AG09309 (cell line): ENCODE results near the gene MEGF10.

Experiments
- DNase-seq: peaks from one replicate; pipeline ENCODE4 v3.0.0-alpha.2; 2010; ENCODE audit warnings: low read depth
- H3K4me3 ChIP-seq: 2 replicates; pipeline ENCODE4 v1.5.1; 2011; ENCODE audit warnings: mild to moderate bottlenecking, low read depth, low read length, moderate library complexity; ENCODE audit not compliant: control insufficient read depth
- CTCF ChIP-seq: IDR thresholded peaks from 2 replicates; pipeline ENCODE4 v1.5.1; 2011; ENCODE audit warnings: mild to moderate bottlenecking, low read depth, low read length, inconsistent platforms; ENCODE audit not compliant: insufficient read depth, control insufficient read depth; ENCODE audit errors: missing control alignments

The MEGF10 gene

DNA sequence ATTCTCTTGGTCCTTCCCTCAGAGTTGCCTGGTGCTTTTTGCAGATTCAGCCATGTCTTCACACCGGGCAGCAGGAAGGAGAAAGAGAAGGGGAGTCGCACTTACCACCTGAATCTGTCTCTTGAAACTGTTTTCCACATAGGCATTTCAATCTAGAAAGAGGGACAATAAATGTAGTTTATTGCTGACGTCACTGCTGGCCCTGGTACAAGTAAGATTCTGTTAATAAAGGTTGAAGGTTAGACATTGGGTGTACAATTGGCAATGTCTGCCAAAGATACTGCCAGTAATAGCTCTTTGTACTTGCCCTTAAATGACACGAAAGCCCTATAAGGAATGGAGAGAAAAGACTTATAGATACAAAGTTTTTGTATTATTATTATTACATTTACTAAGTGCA is 72.8 kb downstream of the MEGF10 start:
- TF ChIP-seq CTCF, result no peak
- no peak for DNase-seq
- no peak overlapping the region for H3K4me3 ChIP-seq

DNA sequence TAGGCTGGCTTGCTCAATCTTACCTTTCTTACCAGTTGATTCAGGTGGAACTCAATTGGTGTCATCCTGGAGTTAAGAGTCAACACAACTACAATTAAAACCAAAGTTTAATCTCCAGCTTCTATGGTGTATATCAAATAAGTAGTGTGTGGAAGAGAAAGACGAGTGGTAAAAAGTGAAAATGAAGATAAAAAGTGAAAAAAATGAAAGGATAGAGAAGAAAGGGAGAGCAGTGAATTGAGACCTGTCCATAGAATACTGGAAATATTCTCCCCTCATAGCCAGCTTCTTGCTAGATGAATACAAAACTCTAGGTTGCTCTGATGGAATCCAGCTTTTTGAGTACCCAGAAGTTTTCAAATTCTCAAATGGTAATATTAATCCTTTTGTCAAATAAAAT is 76.4 kb downstream of the MEGF10 start:
- no peak for TF ChIP-seq CTCF
- H3K4me3 ChIP-seq, result no peak overlapping the region
- DNase-seq, result no peak

DNA sequence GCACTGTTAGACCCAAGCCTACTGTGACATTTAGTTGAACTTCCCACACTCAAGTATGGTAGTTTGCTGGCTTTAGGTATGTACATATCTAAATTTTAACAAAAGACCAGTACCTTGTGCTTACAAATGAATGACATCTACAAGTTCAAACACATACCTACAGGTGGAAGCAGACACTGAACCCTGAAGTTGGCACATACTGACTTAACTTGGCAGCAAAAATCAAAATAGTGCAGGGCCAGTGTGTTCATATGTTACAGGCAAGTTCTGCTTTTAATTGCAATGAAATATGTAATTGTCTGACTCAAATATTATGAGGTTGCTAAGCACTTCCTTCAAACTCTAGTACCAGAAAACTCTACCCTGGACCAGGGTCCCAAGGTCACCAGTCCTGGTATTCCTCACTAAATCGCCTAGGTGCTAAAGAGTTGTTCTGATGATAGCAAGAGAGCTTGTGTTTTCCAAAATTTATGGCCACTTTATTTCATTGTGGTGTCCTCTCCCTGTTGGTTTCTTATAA is 77.4 kb downstream of the MEGF10 start:
- DNase-seq, result no peak
- no peak overlapping the region for H3K4me3 ChIP-seq
- TF ChIP-seq CTCF, result no peak

- TF ChIP-seq CTCF, result no peak
Measured at GRCh38 chr5:127369796-127370195, 79.2 kb downstream of the MEGF10 start.

DNA sequence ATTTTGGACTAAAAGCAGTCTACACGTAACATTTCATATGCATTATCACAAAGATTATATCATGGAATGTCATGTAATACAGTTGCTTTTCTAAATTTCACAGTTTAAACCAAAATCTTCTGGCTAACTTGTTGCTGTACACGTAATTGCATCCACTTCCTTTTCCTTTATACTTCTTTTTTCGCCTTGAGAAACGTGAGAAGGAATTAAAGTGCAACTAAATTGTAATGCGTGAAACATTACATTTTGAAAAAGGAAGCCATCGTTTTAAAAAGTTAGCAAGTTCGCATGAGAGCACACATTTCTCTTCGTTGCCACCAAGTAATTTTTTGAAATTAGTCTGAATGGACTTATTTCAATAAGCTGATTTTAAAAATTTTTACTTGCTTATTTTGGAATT is 80.0 kb downstream of the MEGF10 start:
- no peak for TF ChIP-seq CTCF
- DNase-seq, result no peak
- no peak overlapping the region for H3K4me3 ChIP-seq

More at GRCh38 chr5:127369796-127370195, 79.2 kb downstream of the MEGF10 start:
- H3K4me3 ChIP-seq, result no peak overlapping the region
- DNase-seq, result no peak

DNA sequence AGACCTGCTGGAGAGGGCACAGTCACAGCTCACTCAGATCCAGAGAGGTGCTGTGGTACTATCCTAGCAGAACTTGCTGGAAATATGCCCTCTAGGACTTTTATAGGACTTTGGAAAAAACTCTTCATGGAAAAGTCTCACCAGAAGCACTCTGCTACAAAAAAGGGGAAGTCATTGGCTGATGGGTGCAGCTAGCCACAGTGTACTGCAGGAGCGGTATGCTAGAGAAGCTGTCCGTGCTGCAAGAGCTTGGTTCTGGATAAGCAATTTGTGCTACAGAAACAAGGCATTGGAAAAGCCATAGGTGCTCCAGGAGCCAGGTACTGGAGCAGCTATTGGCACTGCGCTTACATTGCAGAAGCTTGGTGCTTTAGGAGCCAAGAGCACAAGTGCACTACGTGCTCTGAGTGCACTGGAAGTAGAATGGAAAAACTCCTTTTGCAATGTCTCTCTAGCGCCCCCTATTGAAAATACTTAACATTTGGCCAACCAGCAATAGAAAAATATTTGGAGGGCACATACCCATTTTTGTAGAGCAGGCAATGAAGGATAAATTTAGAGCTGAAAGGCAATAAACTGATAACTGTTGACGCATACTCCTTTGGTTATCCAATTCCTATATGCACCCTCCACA is 83.4 kb downstream of the MEGF10 start:
- no peak for DNase-seq
- H3K4me3 ChIP-seq, result no peak overlapping the region
- peak; percentile 21 for TF ChIP-seq CTCF
